Stomach (tissue), 4 donors: Measurements from ENCODE around the gene SARDH.

Experiments used
- CTCF ChIP-seq, 7 experiments: fragments of 450-650 bp in 4 of 7; fragments of 200-600 bp in 3 of 7; sonication (generic) in 3 of 7; IDR thresholded peaks; one replicate each; pipeline ENCODE4 v1.5.1; 2016 to 2019; ENCODE audit warnings: antibody characterized with exemption in 7 of 7, control low read depth in 2 of 7, mild to moderate bottlenecking in 1 of 7
- EP300 ChIP-seq: sonication (generic); formaldehyde crosslinking; IDR thresholded peaks from one replicate; pipeline ENCODE4 v1.6.1; 2017; ENCODE audit warnings: antibody characterized with exemption
- POLR2AphosphoS5 ChIP-seq, 3 donors: sonication (generic); formaldehyde crosslinking; IDR thresholded peaks; one replicate each; pipeline ENCODE4 v1.6.1; 2016; ENCODE audit warnings: antibody characterized with exemption in 3 of 3

- TF ChIP-seq CTCF (IDR thresholded peaks at IDR 0.05) = no peak
- no peak for TF ChIP-seq POLR2AphosphoS5 (IDR thresholded peaks at IDR 0.05)
- TF ChIP-seq EP300 = no peak
These were observed 104.5 kb downstream of the SARDH start for GRCh38 chr9:133633681-133634080.
